ENCODE measurements around the gene SLC10A3.

SLC10A3 gene

GRCh38 chrX:154512879-154513553 lies 22.6 kb upstream of the SLC10A3 start:
- POLR2A ChIA-PET, result interaction anchor here (4.6 kb wide), 1 partner anchor 23 kb away, joined by 21 read pairs; the partner anchor contains the start of gene SLC10A3
- DNase-seq (ENCODE audit: extremely low spot score), result no peak
- TF ChIP-seq FOXA1 (IDR thresholded peaks at IDR 0.05), result no peak
- no peak for TF ChIP-seq HDGF (IDR thresholded peaks at IDR 0.05; ENCODE audit: borderline replicate concordance)
- TF ChIP-seq PKNOX1 (IDR thresholded peaks at IDR 0.05), result no peak
- no peak for TF ChIP-seq NFRKB (IDR thresholded peaks at IDR 0.05)
- no peak for TF ChIP-seq FOXM1 (IDR thresholded peaks at IDR 0.05; ENCODE audit: borderline replicate concordance)
- TF ChIP-seq L3MBTL2 (conservative IDR thresholded peaks at IDR 0.05), result no peak
- no peak for TF ChIP-seq BHLHE40 (IDR thresholded peaks at IDR 0.05; ENCODE audit: borderline replicate concordance)
- TF ChIP-seq ELF4 (IDR thresholded peaks at IDR 0.05), result no peak
- no peak for TF ChIP-seq TARDBP (IDR thresholded peaks at IDR 0.05)
- TF ChIP-seq SUZ12 (IDR thresholded peaks at IDR 0.05), result no peak
- no peak for TF ChIP-seq LEF1 (IDR thresholded peaks at IDR 0.05; ENCODE audit: borderline replicate concordance)
- TF ChIP-seq SP1 (IDR thresholded peaks at IDR 0.05), result no peak
- TF ChIP-seq FOXK2 (IDR thresholded peaks at IDR 0.05), result no peak
- TF ChIP-seq CTBP1 (IDR thresholded peaks at IDR 0.05; ENCODE audit: borderline replicate concordance), result no peak
- TF ChIP-seq ARNT (IDR thresholded peaks at IDR 0.05), result no peak
- no peak for TF ChIP-seq ZNF384 (IDR thresholded peaks at IDR 0.05)
- CTCF ChIA-PET, result no interaction called here

- ChIA-PET CTCF (no interaction called here), POLR2A (no interaction called here)
- no peak for DNase-seq (ENCODE audit: extremely low spot score)
- TF ChIP-seq FOXK2 (IDR thresholded peaks at IDR 0.05) (no peak), NFRKB (IDR thresholded peaks at IDR 0.05) (no peak), LEF1 (IDR thresholded peaks at IDR 0.05; ENCODE audit: borderline replicate concordance) (no peak), ARNT (IDR thresholded peaks at IDR 0.05) (no peak), BHLHE40 (IDR thresholded peaks at IDR 0.05; ENCODE audit: borderline replicate concordance) (no peak), ZNF384 (IDR thresholded peaks at IDR 0.05) (no peak), ELF4 (IDR thresholded peaks at IDR 0.05) (no peak), PKNOX1 (IDR thresholded peaks at IDR 0.05) (no peak)
Observed at GRCh38 chrX:154511761-154512160, 21.3 kb upstream of the SLC10A3 start.

- DNase-seq (ENCODE audit: extremely low spot score), result no peak
- TF ChIP-seq L3MBTL2 (conservative IDR thresholded peaks at IDR 0.05), result no peak
- no peak for TF ChIP-seq PKNOX1 (IDR thresholded peaks at IDR 0.05)
- no peak for TF ChIP-seq CTBP1 (IDR thresholded peaks at IDR 0.05; ENCODE audit: borderline replicate concordance)
- no peak for TF ChIP-seq HDGF (IDR thresholded peaks at IDR 0.05; ENCODE audit: borderline replicate concordance)
- TF ChIP-seq ARNT (IDR thresholded peaks at IDR 0.05), result no peak
- TF ChIP-seq FOXA1 (IDR thresholded peaks at IDR 0.05), result no peak
- no peak for TF ChIP-seq FOXM1 (IDR thresholded peaks at IDR 0.05; ENCODE audit: borderline replicate concordance)
- TF ChIP-seq NFRKB (IDR thresholded peaks at IDR 0.05), result no peak
- TF ChIP-seq SUZ12 (IDR thresholded peaks at IDR 0.05), result no peak
- TF ChIP-seq ZNF384 (IDR thresholded peaks at IDR 0.05), result no peak
- no peak for TF ChIP-seq SP1 (IDR thresholded peaks at IDR 0.05)
- no peak for TF ChIP-seq LEF1 (IDR thresholded peaks at IDR 0.05; ENCODE audit: borderline replicate concordance)
- TF ChIP-seq TARDBP (IDR thresholded peaks at IDR 0.05), result no peak
- no peak for TF ChIP-seq BHLHE40 (IDR thresholded peaks at IDR 0.05; ENCODE audit: borderline replicate concordance)
- no peak for TF ChIP-seq FOXK2 (IDR thresholded peaks at IDR 0.05)
- ChIA-PET POLR2A (no interaction called here), CTCF (no interaction called here)
Observed at GRCh38 chrX:154509455-154509854, 19.0 kb upstream of the SLC10A3 start.

GRCh38 chrX:154508384-154508745 lies 17.9 kb upstream of the SLC10A3 start:
- no peak for DNase-seq (ENCODE audit: extremely low spot score)
- POLR2A ChIA-PET, result interaction anchor here (1.3 kb wide), 1 partner anchor 18 kb away, joined by 6 read pairs; the partner anchor contains the start of gene SLC10A3
- CTCF ChIA-PET, result no interaction called here
- TF ChIP-seq ELF4 (IDR thresholded peaks at IDR 0.05) (no peak), BHLHE40 (IDR thresholded peaks at IDR 0.05; ENCODE audit: borderline replicate concordance) (no peak), CTBP1 (IDR thresholded peaks at IDR 0.05; ENCODE audit: borderline replicate concordance) (no peak), NFRKB (IDR thresholded peaks at IDR 0.05) (no peak), HDGF (IDR thresholded peaks at IDR 0.05; ENCODE audit: borderline replicate concordance) (no peak), SUZ12 (IDR thresholded peaks at IDR 0.05) (no peak), L3MBTL2 (conservative IDR thresholded peaks at IDR 0.05) (no peak), PKNOX1 (IDR thresholded peaks at IDR 0.05) (no peak), FOXM1 (IDR thresholded peaks at IDR 0.05; ENCODE audit: borderline replicate concordance) (no peak), ZNF384 (IDR thresholded peaks at IDR 0.05) (no peak), TARDBP (IDR thresholded peaks at IDR 0.05) (no peak), FOXK2 (IDR thresholded peaks at IDR 0.05) (no peak), FOXA1 (IDR thresholded peaks at IDR 0.05) (no peak), ARNT (IDR thresholded peaks at IDR 0.05) (no peak), SP1 (IDR thresholded peaks at IDR 0.05) (no peak), LEF1 (IDR thresholded peaks at IDR 0.05; ENCODE audit: borderline replicate concordance) (no peak)

GRCh38 chrX:154507673-154508383 lies 17.4 kb upstream of the SLC10A3 start:
- POLR2A ChIA-PET, result interaction anchor here (0.6 to 2.5 kb wide), 3 partner anchors 9 to 535 kb away, joined by 3 to 8 read pairs (median 6); partner anchors contain the start of genes FAM3A, SLC10A3 and TMEM187
- CTCF ChIA-PET, result no interaction called here
- no peak for DNase-seq (ENCODE audit: extremely low spot score)
- TF ChIP-seq ELF4 (IDR thresholded peaks at IDR 0.05) (no peak), L3MBTL2 (conservative IDR thresholded peaks at IDR 0.05) (no peak)

Data from HEK293T (cell line).